SH-SY5Y (cell line): ENCODE results near the gene ATP5F1B.

Experiments used
- GATA2 ChIP-seq: IDR thresholded peaks from 2 replicates; pipeline ENCODE4 v1.6.1; 2011; ENCODE audit warnings: mild to moderate bottlenecking, low read depth, low read length
- GATA3 ChIP-seq: IDR thresholded peaks from 2 replicates; pipeline ENCODE4 v1.6.1; 2011; ENCODE audit warnings: low read depth, mild to moderate bottlenecking, low read length, moderate library complexity

DNA sequence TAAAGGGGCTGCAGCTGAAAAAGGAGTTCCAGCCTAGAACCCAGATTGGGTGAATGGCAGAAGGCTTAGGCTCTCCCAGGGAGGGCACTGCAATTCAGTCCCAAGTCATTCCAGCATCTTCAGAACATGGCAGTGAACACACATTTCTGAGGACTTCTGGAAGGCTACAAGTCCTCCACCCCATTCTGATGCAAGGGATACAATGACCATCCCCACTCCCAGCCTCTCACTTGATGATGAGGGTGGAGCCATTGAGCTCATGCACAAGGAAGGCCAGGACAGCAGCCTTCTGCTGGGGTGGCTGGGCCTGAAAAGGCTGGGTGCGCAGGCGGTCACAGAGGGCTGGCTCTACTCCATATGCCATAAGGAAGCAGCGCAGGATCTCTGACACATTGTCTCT is 41.4 kb downstream of the ATP5F1B start:
- no peak for TF ChIP-seq GATA2
- TF ChIP-seq GATA3 = no peak
